GM18870 (cell line): ENCODE data around the gene GAS6.

Source experiments
- ATAC-seq: cut with Tn5 transposase; IDR thresholded peaks from one replicate; pipeline ENCODE4 v1.9.1; 2021; ENCODE audit warnings: moderate library complexity; ENCODE audit not compliant: unreplicated experiment

The GAS6 gene

DNA sequence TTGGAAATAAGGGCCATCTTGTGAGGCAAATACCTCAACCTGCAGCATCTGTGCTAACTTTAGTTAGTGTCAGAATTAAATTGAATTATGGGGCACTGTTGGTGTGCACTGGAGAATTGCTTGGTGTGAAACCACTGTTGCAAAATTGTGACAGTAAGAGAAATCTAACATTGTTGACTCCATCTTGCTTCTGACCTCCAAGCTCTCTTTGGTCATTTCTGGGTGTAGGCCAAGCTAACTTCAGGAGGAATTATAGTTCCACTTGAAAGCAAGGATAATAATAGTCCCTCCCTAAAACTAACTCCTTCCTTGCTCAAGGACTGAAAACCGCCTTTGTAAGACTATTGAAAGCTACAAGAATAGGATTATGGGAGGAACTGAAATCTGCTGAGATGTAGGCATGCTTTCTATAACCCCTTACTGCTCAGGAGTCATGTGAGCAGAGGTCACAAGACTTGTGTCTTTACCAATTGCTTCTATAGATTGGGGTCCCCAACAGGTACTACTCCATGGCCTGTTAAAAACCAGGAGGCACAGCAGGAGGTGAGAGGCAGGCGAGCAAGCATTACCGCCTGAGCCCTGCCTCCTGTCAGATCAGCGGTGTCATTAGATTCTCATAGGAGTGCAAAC lies 24.9 kb upstream of the GAS6 start:
- ATAC-seq, result no peak

DNA sequence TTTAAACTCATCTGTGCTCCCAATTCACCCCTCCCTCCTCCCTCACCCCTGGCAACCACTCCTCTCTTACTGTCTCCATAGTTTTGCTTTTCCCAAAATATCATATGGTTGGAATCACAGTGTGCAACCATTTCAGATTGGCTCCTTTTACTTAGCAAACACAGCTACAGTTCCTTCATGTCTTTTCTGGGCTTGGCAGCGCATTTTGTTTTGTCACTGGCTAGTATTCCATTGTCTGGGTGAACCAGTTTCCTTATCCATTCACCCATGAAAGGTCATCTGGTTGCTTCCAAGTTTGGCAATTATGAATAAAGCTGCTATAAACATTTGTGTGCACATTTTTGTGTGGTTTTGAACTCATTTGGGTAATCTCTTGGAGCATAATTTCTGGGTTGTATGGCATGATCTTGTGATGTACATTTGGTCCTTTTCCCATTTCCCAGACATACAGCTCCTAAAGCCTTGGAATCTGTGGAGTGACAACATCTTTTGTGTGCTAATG lies 23.9 kb upstream of the GAS6 start:
- ATAC-seq, result no peak

DNA sequence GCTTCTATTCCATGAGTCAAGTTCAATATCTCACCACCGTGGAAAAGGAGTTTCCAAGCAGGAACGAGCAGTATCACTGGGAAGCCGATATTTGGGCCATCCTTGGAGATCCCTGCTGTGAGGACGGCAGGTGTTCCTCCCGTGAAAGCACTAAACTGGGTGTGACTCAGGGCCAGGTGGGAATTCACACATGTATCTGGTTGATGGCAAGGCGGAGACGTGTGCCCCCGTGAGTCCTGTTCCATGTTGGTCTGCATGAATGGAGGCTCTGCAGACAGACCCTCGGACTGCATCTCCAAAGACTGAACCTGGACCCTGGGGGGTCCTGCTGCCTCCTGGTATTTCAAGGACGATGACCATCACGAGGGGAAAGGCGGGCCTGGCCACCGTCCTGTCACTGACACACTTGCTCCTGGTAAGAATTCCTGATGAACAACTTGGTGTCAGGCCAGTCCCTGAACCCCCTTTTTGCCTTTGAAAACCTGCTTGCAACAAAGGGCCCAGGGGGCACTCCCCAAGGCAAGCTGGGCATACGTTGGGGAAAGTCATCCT lies 22.8 kb upstream of the GAS6 start:
- ATAC-seq, result no peak

DNA sequence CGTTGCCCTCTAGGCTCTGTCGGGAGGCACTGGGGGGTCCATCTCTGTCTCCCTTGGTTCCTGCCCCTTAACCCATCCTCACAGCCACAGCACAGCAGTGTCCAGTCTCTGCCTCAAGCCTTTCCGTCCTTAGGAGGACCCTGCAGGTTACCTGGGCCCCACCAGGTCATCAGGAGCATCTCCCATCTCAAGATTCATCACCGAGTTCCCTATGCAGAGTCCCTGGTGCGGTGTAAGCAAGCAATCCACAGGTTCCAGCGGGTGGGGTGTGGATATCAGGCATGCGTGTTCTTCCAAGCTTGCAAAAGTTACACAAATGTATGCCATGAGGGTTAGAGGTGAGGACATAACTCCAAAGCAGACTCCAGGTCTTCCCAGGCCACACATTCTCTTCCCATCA lies 20.9 kb upstream of the GAS6 start:
- no peak for ATAC-seq

DNA sequence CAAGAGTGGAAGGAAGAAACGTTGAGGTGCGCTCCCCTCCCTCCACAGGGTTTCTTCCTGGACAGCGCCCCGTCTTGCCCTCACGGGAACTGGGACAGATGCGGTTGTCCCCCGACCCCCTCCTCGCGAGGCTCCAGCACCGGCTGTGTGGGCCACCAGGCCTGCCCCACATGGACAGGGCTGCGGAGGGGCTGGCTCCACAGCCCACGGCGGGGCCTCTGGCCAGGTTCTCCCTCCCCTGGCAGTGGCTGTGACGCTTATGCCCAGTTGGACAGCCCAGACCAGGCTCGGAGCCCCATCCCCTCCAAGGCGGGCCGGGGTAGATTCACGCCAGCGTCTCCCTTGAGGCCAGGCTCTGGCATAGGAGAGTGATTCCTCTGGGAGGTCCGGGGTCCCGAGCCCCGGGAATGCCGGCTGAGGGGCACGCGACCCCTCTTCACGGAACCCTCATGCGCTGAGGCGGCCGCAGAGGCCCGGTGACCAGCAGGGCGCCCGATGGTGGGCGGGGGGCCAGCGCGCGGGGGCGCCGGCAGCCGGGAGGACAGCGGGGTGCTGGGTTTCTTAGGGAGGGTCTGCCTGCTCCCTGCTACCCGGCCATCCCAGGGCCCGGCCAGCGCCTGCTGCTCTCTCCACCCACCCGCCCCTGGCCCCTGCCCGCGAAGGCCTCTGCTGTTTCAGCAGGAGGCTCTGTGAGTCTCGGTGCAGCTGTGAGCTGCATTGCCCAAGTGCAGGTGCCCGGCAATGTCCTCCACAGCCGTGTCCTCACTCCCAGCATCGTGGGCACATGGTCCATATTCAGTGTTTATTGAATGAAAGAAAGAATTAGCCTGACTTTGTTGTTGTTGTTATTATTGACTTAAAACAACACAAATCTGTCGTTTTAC lies 20.3 kb upstream of the GAS6 start:
- no peak for ATAC-seq

DNA sequence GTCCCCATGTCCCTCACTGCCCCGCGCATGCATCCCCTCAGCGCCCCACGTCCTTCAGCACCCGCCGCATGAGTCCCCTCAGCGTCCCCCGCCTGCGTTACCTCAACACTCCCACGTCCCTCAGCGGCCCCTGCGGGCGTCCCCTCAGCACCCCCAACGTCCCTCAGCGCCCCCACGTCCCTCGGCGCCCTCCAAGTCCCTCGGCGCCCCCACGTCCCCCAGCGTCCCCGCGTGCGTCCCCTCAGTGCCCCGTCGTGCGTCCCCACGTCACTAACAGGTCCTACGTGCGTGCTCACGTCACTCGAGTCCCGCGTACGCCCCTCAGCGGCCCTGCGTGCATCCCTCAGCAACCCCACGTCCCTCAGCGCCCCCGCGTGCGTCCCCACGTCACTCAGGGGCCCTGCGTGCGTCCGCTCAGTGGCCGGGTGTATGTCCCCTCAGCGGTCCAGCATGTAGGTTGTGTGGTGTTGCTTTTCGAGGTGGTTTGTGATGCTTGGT lies 19.5 kb upstream of the GAS6 start:
- no peak for ATAC-seq

DNA sequence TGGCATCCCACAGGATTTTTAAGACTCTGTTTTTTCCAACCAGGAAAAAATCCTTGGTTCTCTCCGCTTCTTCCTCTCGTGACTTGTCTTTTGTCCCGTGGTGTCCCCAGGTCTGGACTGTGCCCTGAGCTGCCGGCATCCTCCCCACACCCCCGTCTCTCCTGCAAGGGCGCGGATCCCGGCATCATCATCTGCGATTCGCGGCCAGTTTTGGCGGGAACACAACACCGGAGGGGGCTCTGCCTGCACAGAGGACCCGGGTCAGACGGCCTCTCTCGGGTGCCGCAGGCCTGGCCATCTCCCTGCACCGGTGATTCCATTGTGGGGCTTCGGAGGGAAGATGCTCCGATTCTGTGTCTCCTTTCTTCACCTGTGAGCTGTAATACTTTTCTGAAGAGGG lies 18.8 kb upstream of the GAS6 start:
- no peak for ATAC-seq

DNA sequence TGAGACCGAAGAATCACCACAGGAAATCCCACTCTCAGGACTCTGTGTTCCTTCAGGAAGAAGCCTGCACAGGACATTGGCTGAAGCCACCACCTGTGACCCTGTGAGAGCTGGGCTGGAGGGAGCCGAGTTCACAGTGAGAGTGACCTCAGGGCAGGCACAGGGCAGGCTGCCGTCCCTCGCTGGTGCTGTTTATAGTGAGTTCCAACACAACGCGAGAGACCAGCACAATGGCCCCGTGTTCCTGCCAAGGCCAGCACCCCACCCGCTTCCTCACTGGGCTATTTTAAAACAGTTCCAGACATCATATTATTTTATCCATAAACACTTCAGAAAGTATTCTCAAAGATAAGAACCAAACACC lies 18.4 kb upstream of the GAS6 start:
- ATAC-seq, result no peak

DNA sequence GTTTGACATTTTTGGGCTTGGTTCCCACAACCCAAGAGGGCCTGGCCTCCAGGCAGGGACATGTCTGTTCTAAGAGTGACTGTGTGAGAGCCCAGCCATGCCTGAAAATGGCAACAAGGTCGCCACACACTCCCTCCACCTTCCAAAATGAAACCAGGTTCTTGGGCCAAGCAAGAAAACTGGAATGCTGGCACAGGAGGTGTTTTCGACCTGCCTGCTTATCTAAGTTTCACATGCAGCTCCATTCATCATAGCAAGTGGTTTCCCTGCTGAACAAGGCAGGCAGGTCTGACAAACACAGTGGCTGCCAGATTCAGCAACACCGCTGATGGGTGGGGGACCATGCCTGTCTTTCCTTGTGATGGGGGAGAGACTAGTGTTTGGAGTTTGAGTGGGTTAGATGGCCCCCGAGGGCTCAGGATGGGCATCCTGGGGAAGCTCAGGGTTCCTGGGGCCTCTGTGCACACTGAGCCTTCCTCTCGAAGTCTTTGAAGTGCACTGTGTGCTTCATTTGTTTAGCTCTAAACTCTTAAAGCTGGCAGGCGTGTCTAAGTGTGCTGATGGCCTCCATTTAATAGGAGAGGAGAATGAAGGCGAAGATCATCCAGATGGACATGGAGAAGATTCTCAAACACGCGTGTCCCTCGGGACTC lies 17.9 kb upstream of the GAS6 start:
- no peak for ATAC-seq

DNA sequence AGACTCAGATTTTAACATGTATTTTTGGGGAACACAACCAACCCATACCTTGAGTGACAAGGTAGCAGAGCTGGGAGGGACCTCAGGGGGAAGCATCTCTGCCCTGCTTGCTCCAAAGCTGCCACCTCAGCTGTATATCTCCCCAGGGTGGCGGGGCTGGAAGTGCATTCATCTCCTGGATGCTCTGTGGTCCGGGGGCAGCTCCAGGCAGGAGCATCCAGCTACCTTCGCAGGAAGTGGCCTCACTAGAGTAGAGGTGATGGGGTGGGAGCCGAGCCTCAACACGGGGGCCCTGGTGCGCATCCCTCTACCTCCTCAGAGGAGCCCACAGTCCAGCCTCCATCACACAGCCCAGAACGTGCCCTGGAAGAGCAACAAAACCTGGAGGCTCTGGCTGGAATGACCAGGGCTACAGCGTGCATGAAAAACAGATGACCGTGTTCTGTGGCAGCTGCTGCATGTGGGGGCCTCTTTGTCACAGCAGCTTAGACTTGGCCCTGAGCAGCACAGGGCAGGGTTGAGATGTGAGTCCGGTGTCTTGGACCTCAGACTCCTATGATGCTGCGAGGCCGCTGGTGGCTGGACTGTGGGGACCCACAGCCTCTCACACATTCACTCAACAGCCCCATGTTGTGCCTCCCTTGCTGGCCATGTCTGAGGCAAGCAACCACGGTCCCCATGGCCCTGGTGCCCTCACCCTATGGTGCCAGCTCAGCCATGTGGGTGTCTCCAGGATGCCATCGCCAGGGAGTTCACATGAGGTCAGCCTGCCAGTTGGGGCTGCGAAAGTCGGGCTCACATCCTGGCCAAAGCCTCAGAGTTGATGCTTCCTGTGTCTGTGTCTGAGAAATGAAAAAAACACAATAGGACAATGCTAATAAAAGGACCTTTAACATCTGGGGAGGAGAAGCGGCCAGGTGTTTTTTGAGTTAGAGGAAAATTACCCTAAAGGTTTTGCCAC lies 17.1 kb upstream of the GAS6 start:
- ATAC-seq, result no peak

DNA sequence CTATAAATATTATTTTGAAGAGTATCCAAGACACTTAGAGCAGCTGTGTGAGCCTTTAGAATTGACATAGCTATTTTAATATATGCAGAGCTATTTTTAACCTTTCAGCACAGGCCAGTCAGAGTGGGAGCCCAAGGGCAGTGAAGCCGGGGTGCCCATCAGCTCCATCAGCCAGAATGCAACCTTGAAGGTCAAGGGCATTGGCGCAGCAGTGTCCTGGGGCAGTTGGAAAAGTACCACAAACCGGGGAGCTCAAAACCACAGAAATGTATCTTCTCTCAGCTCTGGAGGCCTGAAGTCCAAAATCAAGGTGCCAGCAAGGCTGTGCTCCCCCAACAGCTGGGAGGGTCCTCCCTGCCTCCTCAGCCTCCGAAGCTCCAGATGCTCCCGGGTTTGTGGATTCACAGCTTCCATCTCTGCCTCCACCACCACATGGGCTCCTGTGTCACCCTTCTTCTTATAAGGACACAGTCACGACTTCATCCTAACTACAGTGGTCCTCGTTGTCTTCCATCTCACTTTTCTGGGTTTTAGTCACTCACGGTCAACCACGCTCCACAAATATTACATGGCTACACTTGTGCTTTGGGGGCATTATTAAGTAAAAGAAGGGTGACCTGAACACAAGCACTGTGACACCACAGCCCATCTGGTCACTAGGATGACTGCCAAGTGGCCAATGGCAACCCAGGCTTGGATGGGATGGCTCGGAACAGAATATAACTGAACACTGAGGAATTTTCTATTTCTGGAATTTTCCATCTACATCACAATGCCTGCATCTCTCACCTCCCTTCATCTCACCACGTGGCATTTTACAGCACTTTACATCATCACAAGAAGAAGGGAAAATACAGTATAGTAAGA lies 15.9 kb upstream of the GAS6 start:
- ATAC-seq, result no peak

DNA sequence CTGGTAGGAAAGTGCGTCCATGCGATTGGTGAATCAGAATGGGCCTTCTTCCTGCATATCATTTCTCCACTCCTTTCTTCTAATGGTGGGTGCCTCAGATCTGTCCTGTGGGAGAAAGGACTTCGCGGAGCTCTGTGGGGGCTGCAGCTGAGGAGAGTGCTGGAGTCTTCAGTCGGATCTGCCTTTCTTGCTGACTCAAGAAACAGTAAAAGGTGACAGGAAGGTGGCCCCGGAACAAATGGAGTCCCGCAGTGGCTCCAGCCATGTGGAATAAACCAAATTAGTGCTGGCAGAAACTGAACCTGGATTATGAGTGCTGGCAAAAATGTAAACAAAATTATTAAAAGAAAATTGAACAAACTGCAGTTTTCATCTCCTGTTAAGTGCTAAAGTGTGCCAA lies 15.1 kb upstream of the GAS6 start:
- ATAC-seq, result no peak

DNA sequence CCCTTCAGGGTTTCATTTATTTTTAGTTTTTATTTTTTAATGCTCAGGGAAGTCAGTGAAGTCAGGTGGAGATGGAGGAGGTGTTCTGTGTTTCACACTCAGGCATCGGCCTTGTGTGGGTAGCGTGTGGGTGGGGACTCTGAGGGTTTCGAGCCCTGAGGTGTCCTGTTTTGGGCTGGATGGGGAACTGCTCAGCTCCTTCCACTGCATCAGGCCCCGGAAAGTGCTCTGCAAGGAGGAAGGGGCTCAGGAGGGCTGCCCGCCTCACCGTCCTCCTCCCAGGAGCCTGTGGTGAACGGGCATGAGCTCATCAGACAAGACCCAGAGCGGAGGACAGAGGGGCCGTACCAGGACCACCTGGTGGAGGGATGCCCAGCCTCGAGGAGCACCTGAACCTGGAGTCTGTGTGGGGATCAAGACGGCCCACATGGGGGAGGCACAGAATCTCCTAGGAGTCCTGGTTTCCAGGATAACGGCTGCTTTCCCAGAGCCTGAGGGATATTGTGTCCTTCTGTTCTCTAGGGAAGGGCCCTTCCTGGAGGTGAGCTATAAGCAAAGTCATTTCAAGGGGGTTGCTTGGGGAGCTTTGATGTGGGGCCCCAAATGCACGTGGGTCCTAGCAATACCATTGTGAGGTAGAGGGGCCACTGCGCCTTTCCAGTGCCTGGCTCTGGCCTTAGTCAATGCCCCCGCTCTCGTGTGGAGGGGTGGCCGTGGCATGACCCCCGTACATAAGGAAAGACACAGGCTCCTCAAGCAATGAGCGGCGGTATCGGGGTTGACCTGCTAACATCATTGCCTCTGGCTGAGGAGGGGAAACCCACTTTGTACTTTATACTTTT lies 13.5 kb upstream of the GAS6 start:
- ATAC-seq, result no peak

DNA sequence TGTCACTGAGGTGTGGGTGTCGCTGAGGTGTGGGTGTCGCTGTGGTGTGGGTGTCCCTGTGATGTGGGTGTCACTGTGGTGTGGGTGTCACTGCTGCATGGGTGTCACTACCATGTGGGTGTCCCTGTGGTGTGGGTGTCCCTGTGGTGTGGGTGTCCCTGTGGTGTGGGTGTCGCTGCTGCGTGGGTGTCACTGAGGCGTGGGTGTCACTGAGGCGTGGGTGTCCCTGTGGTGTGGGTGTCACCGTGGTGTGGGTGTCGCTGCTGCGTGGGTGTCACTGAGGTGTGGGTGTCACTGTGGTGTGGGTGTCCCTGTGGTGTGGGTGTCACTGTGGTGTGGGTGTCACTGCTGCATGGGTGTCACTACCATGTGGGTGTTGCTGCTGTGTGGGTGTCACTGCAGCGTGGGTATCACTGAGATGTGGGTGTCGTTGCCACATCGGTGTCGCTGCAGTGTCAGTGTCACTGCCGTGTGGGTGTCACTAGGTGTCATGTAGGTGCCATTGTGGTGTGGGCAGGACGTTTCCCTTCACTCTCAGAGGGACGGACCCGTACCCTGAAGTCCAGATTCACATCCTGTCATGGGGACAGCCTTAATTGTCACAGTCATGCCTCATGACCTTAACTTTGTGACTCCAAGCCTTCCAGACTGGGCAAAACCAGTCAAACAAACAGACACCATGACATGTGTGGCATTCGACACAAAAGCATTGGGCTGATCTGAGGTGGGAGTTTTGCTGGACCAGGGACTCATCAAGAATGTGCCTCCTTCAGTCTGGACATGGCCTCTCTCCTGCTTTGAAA lies 12.7 kb upstream of the GAS6 start:
- ATAC-seq, result no peak

DNA sequence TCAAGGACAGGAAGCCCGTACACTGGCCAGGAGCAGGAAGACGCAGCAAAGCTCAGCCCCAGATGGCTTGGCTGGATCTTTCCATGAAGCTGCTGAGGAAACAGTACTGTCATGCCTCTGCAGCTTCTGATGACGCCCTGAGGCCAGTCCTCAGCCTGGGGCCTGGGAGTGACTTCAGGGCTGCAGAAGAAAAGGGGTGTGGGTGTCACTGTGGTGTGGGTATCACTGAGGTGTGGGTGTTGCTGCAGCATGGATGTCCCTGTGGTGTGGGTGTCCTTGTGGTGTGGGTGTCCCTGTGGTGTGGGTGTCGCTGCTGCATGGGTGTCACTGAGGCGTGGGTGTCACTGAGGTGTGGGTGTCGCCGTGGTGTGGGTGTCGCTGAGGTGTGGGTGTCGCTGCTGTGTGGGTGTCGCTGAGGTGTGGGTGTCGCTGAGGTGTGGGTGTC lies 12.0 kb upstream of the GAS6 start:
- ATAC-seq, result no peak

DNA sequence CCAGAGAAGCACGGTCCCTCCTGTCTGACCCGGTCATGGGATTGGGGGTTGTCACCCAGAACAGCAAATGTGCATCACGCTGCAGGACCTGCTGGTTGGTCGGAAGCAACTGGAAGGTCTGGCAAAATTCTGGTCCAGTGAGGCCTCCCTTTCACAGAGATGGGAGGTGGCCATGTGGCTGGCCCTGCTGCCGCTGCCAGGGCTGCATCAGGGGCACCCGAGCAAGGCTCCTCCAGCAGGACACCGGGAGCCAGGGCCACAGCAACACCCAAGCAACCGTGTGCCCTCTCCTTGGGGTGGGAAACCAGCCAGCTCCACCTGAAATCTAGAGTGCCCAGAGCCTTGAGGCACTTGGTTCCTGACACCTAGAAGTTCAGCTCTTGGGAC lies 11.5 kb upstream of the GAS6 start:
- ATAC-seq, result no peak

DNA sequence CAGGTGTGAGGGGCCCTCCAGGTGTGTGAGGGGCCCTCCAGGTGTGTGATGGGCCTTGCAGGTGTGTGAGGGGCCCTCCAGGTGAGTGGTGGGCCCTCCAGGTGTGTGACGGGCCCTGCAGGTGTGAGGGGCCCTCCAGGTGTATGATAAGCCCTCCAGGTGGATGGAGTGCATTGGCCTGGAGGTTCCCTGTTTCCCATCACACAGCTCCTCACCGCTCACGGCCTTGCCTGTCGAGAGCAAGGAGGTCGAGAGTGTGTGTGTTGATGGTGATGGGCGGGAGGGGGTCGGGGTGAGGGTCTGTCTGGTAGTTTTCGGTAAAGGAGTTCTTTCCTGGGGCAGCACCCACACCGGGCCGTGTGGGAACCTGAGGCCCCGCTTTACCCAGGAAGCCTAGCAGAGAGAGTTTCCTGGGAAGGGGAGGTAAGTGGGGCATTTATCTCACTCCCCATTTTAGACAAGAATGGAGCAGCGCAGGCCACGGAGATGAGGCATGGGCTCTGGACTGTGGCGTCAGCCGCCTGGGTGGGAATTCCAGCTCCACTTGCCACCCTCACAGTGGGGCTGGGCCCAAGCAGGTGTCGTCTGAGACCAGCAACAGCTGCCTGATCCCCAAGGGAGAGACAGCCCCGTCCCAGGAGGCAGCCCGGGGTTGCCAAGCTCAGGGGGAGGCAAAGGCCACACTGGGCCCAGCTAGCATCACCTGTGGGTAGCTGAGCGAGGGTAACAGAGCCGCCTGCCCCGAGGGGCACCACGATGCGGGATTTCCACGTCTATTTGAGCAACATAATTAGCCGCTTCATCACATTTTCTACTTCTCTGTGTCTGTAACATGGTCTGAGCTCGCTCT lies 10.9 kb upstream of the GAS6 start:
- ATAC-seq, result no peak
